Parathyroid adenoma (tissue), 2 donors: ENCODE data around the gene SLU7.
A peak's percentile ranks its signal among the peaks of the same experiment; 100 is the strongest.

Experiments
- H2AFZ ChIP-seq: fragments of 300-600 bp; sonication (generic); one replicate; pipeline ENCODE4 v1.7.0; 2017; ENCODE audit warnings: antibody characterized with exemption, mild to moderate bottlenecking
- H3K27ac ChIP-seq: fragments of 300-600 bp; sonication (generic); one replicate; pipeline ENCODE4 v1.7.0; 2017
- H3K27me3 ChIP-seq: fragments of 300-600 bp; sonication (generic); one replicate; pipeline ENCODE4 v1.7.0; 2017; ENCODE audit warnings: low read length; ENCODE audit not compliant: control insufficient read depth, insufficient read depth
- H3K36me3 ChIP-seq: fragments of 300-600 bp; sonication (generic); one replicate; pipeline ENCODE4 v1.7.0; 2017; ENCODE audit warnings: low read length; ENCODE audit not compliant: control insufficient read depth, insufficient read depth
- H3K4me1 ChIP-seq: fragments of 300-600 bp; sonication (generic); one replicate; pipeline ENCODE4 v1.7.0; 2017; ENCODE audit warnings: control low read depth
- H3K4me2 ChIP-seq: fragments of 300-600 bp; sonication (generic); one replicate; pipeline ENCODE4 v1.7.0; 2017; ENCODE audit warnings: low read length
- H3K4me3 ChIP-seq: fragments of 300-600 bp; sonication (generic); one replicate; pipeline ENCODE4 v1.7.0; 2017; ENCODE audit warnings: low read depth, low read length
- H3K79me2 ChIP-seq: fragments of 300-600 bp; sonication (generic); one replicate; pipeline ENCODE4 v1.7.0; 2017; ENCODE audit warnings: control low read depth
- H3K9ac ChIP-seq: fragments of 300-600 bp; sonication (generic); one replicate; pipeline ENCODE4 v1.7.0; 2017; ENCODE audit warnings: mild to moderate bottlenecking
- H3K9me3 ChIP-seq: fragments of 300-600 bp; sonication (generic); one replicate; pipeline ENCODE4 v1.7.0; 2017; ENCODE audit warnings: low read length; ENCODE audit not compliant: control insufficient read depth
- TF ChIP-seq, protein P1 (sequence below): fragments of 300-600 bp; sonication (generic); IDR thresholded peaks from one replicate; pipeline ENCODE4 v1.7.0; 2017; ENCODE audit warnings: antibody characterized with exemption, mild to moderate bottlenecking
- donor health status: primary hyperparathyroidism.

The SLU7 gene

DNA sequence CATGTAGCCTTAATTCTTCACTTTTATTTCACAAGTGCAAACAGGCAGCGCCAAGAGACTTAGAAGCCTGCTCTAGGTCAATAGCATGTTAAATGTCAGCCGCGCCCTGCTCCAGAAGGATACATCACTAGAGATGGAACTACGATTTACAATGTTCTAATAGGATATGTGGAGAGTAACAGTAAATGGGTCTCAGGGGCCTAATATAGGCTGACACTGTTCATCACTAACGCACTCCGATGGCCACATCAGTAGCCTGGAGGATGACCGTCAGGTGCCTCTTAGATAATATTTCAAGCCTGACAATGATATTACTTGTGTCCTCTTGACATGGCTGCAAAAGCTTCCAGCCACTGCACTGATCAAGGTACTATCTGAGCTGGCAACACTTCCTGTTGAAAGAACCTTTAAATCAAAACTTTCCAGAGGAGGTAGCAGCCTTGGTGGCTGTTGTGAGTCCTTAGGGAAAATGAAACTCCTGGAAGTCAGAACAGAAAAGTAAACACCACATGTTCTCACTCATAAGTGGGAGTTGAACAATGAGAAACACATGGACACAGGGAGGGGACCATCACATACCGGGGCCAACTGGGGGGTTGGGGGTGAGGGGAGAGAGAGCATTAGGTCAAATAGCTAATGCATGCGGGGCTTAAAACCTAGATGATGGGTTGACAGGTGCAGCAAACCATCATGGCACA is 37.7 kb upstream of the SLU7 start:
- H3K4me3 ChIP-seq: no peak overlapping the region
- H3K9me3 ChIP-seq: no peaks in the 10 kb centered on the region
- TF ChIP-seq, protein P1, sequence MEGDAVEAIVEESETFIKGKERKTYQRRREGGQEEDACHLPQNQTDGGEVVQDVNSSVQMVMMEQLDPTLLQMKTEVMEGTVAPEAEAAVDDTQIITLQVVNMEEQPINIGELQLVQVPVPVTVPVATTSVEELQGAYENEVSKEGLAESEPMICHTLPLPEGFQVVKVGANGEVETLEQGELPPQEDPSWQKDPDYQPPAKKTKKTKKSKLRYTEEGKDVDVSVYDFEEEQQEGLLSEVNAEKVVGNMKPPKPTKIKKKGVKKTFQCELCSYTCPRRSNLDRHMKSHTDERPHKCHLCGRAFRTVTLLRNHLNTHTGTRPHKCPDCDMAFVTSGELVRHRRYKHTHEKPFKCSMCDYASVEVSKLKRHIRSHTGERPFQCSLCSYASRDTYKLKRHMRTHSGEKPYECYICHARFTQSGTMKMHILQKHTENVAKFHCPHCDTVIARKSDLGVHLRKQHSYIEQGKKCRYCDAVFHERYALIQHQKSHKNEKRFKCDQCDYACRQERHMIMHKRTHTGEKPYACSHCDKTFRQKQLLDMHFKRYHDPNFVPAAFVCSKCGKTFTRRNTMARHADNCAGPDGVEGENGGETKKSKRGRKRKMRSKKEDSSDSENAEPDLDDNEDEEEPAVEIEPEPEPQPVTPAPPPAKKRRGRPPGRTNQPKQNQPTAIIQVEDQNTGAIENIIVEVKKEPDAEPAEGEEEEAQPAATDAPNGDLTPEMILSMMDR: no peak
- H3K9ac ChIP-seq: no peak overlapping the region
- no peaks in the 10 kb centered on the region for H3K36me3 ChIP-seq
- H3K4me1 ChIP-seq: peaks cover 5% of the 10 kb centered on the region
- H3K27me3 ChIP-seq: no peaks in the 10 kb centered on the region
- no peak overlapping the region for H3K4me2 ChIP-seq
- no peak overlapping the region for H2AFZ ChIP-seq
- no peak overlapping the region for H3K27ac ChIP-seq
- no peaks in the 10 kb centered on the region for H3K79me2 ChIP-seq

DNA sequence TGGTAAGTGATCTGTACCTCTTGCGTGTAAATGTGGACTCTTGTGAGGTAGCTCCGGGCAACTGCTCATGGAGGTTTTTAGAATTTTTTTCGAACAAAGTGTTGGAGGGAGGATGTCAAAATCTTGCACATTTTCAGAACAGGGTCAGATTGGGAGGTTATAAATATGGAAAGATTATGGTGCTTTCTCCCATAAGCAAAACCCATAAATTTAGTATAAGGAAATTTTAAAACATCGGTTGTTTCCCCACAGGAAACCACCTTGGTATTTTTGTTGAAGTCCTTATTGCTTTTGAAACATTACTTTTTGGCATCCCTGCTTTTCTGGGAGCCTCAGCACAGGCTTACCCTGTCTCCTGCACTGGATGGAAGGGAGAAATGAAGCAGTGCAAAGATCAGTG is 36.7 kb upstream of the SLU7 start:
- Histone ChIP-seq H3K4me1 (peaks cover 5% of the 10 kb centered on the region), H3K4me2 (no peak overlapping the region), H3K9me3 (no peaks in the 10 kb centered on the region), H3K36me3 (no peaks in the 10 kb centered on the region), H3K79me2 (no peaks in the 10 kb centered on the region), H3K27me3 (no peaks in the 10 kb centered on the region), H3K4me3 (no peak overlapping the region), H3K9ac (no peak overlapping the region), H2AFZ (no peak overlapping the region), H3K27ac (no peak overlapping the region)
- TF ChIP-seq, protein P1: no peak

DNA sequence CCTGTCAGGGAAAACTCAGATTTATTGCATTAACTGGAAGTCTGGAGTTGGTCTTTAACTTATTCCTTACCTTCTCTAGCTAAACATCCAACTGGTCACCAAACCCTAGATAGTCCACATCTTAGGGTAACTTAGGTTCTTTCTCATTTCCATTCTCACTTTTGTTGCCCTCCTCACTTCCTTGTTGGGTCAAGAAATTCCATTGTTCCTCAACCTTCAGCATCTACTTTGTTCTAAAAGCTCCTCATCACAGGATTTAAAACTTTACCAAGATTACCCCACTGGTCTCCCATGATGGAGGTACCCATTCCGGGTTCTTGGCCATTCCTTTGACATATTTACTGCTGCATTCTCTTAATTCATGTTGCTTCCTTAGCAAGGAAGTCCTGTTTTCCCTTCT is 34.9 kb upstream of the SLU7 start:
- no peaks in the 10 kb centered on the region for H3K36me3 ChIP-seq
- peaks cover 5% of the 10 kb centered on the region for H3K4me1 ChIP-seq
- TF ChIP-seq, protein P1: no peak
- H3K4me2 ChIP-seq: no peak overlapping the region
- no peaks in the 10 kb centered on the region for H3K27me3 ChIP-seq
- no peak overlapping the region for H3K9ac ChIP-seq
- H3K9me3 ChIP-seq: no peaks in the 10 kb centered on the region
- H3K27ac ChIP-seq: no peak overlapping the region
- H2AFZ ChIP-seq: no peak overlapping the region
- H3K4me3 ChIP-seq: no peak overlapping the region
- no peaks in the 10 kb centered on the region for H3K79me2 ChIP-seq

DNA sequence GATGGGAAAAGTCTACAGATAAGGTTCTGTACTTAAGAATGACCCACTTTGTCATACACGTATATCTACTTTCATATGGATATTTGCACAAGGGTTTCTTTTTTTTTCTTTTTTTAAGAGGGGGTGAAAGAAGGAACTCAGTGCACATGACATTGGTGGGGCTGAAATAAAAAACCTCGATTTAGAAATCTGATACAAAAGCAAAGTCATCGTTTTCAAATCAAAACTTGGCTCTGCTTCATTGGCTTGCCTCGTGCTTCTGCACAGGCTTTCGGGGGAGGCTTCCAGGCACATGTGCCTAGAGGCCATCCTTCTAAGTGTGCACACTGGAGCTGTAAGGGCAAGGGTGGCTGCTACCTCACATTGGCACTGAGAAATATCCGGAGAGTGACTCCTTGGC is 33.9 kb upstream of the SLU7 start:
- no peaks in the 10 kb centered on the region for H3K9me3 ChIP-seq
- H3K4me1 ChIP-seq: peaks cover 5% of the 10 kb centered on the region
- H2AFZ ChIP-seq: peak overlapping the region; percentile 36
- H3K9ac ChIP-seq: no peak overlapping the region
- no peak overlapping the region for H3K4me2 ChIP-seq
- no peaks in the 10 kb centered on the region for H3K27me3 ChIP-seq
- no peak overlapping the region for H3K27ac ChIP-seq
- no peaks in the 10 kb centered on the region for H3K79me2 ChIP-seq
- no peak overlapping the region for H3K4me3 ChIP-seq
- no peaks in the 10 kb centered on the region for H3K36me3 ChIP-seq
- TF ChIP-seq, protein P1: no peak

DNA sequence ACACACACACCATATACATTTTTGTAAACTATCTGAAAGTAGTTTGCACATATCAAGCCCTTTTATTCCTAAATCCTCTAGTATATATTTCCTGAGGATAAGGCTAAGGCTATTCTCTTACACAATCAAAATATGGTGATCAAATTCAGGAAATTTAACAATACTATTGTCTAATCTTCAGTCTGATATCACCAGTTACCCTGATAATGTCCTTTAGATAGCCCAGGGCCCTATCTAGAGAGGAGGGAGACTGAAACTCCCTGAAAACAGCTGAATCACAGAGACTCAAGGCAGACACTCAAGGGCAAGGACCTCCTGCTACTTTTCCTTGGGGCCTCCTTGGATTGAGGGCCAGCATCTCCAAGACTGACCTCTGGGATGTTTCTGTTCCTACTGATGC is 33.2 kb upstream of the SLU7 start:
- Histone ChIP-seq H3K36me3 (no peaks in the 10 kb centered on the region), H3K4me2 (no peak overlapping the region), H3K27me3 (no peaks in the 10 kb centered on the region), H3K4me1 (peaks cover 5% of the 10 kb centered on the region), H3K4me3 (no peak overlapping the region), H3K79me2 (no peaks in the 10 kb centered on the region), H2AFZ (no peak overlapping the region), H3K9ac (no peak overlapping the region), H3K27ac (no peak overlapping the region), H3K9me3 (no peaks in the 10 kb centered on the region)
- TF ChIP-seq, protein P1: no peak
